ENCODE data around the gene HILPDA. TPM values are rescaled to one million over a fixed set of nuclear protein-coding genes. Genes with fewer than 3 reads are reported as not detected.

HILPDA gene
- total and polyA plus RNA-seq, 9 of the 15 experiments (the other 6 are each of a cell fraction or from before 2014, with no cell fraction given), result 8.3 to 71.8 (median 23.5) TPM

GRCh38 chr7:128430207-128430606 is 25.5 kb upstream of the HILPDA start (continued):
- TF ChIP-seq, protein P1, sequence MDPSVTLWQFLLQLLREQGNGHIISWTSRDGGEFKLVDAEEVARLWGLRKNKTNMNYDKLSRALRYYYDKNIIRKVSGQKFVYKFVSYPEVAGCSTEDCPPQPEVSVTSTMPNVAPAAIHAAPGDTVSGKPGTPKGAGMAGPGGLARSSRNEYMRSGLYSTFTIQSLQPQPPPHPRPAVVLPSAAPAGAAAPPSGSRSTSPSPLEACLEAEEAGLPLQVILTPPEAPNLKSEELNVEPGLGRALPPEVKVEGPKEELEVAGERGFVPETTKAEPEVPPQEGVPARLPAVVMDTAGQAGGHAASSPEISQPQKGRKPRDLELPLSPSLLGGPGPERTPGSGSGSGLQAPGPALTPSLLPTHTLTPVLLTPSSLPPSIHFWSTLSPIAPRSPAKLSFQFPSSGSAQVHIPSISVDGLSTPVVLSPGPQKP (CRISPR knock-in tag; IDR thresholded peaks at IDR 0.05), result no peak
- no peak for TF ChIP-seq NFXL1 (CRISPR knock-in tag; IDR thresholded peaks at IDR 0.05)

GRCh38 chr7:128431221-128431620 is 24.5 kb upstream of the HILPDA start:
- in situ Hi-C loops (cut with MboI), result no loop called here
- Histone ChIP-seq H3K27me3 (ENCODE audit: control insufficient read depth in 2 of 2, insufficient read depth in 2 of 2, low read length in 2 of 2) (peaks cover 5 to 13% of the 10 kb centered on the region in 2 experiments; a peak in 3 of 5 replicates), H3K4me1 (replicated peaks in 1 of 2; ENCODE audit: control insufficient read depth in 2 of 2, insufficient read depth in 2 of 2, low read length in 2 of 2) (peaks cover 3 to 5% of the 10 kb centered on the region in 2 experiments; a peak in 2 of 5 replicates), H3K4me2 (ENCODE audit: insufficient read depth, low read length) (no peak overlapping the region), H3K4me3 (no peak overlapping the region), H3K79me2 (ENCODE audit: control insufficient read depth, insufficient read depth, low read length) (no peaks in the 10 kb centered on the region), H3K27ac (ENCODE audit: extremely low read depth, low read depth, low read length) (no peak overlapping the region), H3K9me3 (replicated peaks; ENCODE audit: control insufficient read depth, insufficient read depth, low read depth, low read length) (no peaks in the 10 kb centered on the region), H3K9ac (ENCODE audit: insufficient read depth in 1 of 2, low read depth in 2 of 2, low read length in 2 of 2) (peak overlapping the region in 1 of 2 experiments; percentile 23; a peak in 1 of 4 replicates), H4K20me1 (replicated peaks; ENCODE audit: control insufficient read depth, insufficient read depth, low read length) (no peaks in the 10 kb centered on the region), H3K9me1 (ENCODE audit: control insufficient read depth, insufficient read depth, low read length) (no peaks in the 10 kb centered on the region), H3K36me3 (ENCODE audit: control insufficient read depth, insufficient read depth, low read length) (no peaks in the 10 kb centered on the region), H2AFZ (ENCODE audit: low read depth, low read length) (peak overlapping the region; percentile 13; the same call in 1 of the 2 replicates)
- peak in 2 of 4 experiments; percentile 16 to 27 for DNase-seq (ENCODE audit: extremely low read depth in 1 of 4, low spot score in 3 of 4)
- 14% methylated on average over 6 of the region's 6 CpGs for WGBS (ENCODE audit: insufficient coverage, low coverage, missing lambda C conversion rate)
- CTCF ChIA-PET (ENCODE audit: low intra/inter-chr PET ratio), result interaction anchor here (9.7 kb wide), 1 partner anchor 29 kb away, joined by 173 read pairs; no protein-coding TSS in a partner anchor
- ATAC-seq, result peak; percentile 53
- POLR2A ChIA-PET, result no interaction called here
- intact Hi-C loops (cut with micrococcal nuclease), result no loop called here
- BruUV-seq (replicated peaks), result no TSS peak
- FAIRE-seq, result no peak
- TF ChIP-seq RAD51 (IDR thresholded peaks at IDR 0.05; ENCODE audit: borderline replicate concordance, low read depth), result no peak
- no peak for TF ChIP-seq RBM34 (IDR thresholded peaks at IDR 0.05; ENCODE audit: borderline replicate concordance, insufficient read depth, low read length)
- TF ChIP-seq DDX20 (tag; IDR thresholded peaks at IDR 0.05; ENCODE audit: low read depth), result no peak
- TF ChIP-seq OTX1 (CRISPR knock-in tag; IDR thresholded peaks at IDR 0.05), result no peak
- TF ChIP-seq, protein P2, sequence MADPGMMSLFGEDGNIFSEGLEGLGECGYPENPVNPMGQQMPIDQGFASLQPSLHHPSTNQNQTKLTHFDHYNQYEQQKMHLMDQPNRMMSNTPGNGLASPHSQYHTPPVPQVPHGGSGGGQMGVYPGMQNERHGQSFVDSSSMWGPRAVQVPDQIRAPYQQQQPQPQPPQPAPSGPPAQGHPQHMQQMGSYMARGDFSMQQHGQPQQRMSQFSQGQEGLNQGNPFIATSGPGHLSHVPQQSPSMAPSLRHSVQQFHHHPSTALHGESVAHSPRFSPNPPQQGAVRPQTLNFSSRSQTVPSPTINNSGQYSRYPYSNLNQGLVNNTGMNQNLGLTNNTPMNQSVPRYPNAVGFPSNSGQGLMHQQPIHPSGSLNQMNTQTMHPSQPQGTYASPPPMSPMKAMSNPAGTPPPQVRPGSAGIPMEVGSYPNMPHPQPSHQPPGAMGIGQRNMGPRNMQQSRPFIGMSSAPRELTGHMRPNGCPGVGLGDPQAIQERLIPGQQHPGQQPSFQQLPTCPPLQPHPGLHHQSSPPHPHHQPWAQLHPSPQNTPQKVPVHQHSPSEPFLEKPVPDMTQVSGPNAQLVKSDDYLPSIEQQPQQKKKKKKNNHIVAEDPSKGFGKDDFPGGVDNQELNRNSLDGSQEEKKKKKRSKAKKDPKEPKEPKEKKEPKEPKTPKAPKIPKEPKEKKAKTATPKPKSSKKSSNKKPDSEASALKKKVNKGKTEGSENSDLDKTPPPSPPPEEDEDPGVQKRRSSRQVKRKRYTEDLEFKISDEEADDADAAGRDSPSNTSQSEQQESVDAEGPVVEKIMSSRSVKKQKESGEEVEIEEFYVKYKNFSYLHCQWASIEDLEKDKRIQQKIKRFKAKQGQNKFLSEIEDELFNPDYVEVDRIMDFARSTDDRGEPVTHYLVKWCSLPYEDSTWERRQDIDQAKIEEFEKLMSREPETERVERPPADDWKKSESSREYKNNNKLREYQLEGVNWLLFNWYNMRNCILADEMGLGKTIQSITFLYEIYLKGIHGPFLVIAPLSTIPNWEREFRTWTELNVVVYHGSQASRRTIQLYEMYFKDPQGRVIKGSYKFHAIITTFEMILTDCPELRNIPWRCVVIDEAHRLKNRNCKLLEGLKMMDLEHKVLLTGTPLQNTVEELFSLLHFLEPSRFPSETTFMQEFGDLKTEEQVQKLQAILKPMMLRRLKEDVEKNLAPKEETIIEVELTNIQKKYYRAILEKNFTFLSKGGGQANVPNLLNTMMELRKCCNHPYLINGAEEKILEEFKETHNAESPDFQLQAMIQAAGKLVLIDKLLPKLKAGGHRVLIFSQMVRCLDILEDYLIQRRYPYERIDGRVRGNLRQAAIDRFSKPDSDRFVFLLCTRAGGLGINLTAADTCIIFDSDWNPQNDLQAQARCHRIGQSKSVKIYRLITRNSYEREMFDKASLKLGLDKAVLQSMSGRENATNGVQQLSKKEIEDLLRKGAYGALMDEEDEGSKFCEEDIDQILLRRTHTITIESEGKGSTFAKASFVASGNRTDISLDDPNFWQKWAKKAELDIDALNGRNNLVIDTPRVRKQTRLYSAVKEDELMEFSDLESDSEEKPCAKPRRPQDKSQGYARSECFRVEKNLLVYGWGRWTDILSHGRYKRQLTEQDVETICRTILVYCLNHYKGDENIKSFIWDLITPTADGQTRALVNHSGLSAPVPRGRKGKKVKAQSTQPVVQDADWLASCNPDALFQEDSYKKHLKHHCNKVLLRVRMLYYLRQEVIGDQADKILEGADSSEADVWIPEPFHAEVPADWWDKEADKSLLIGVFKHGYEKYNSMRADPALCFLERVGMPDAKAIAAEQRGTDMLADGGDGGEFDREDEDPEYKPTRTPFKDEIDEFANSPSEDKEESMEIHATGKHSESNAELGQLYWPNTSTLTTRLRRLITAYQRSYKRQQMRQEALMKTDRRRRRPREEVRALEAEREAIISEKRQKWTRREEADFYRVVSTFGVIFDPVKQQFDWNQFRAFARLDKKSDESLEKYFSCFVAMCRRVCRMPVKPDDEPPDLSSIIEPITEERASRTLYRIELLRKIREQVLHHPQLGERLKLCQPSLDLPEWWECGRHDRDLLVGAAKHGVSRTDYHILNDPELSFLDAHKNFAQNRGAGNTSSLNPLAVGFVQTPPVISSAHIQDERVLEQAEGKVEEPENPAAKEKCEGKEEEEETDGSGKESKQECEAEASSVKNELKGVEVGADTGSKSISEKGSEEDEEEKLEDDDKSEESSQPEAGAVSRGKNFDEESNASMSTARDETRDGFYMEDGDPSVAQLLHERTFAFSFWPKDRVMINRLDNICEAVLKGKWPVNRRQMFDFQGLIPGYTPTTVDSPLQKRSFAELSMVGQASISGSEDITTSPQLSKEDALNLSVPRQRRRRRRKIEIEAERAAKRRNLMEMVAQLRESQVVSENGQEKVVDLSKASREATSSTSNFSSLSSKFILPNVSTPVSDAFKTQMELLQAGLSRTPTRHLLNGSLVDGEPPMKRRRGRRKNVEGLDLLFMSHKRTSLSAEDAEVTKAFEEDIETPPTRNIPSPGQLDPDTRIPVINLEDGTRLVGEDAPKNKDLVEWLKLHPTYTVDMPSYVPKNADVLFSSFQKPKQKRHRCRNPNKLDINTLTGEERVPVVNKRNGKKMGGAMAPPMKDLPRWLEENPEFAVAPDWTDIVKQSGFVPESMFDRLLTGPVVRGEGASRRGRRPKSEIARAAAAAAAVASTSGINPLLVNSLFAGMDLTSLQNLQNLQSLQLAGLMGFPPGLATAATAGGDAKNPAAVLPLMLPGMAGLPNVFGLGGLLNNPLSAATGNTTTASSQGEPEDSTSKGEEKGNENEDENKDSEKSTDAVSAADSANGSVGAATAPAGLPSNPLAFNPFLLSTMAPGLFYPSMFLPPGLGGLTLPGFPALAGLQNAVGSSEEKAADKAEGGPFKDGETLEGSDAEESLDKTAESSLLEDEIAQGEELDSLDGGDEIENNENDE (IDR thresholded peaks at IDR 0.05; ENCODE audit: low read depth, low read length), result no peak
- TF ChIP-seq HDAC8 (tag; IDR thresholded peaks at IDR 0.05), result no peak
- no peak for TF ChIP-seq RBM15 (IDR thresholded peaks at IDR 0.05; ENCODE audit: insufficient read depth, low read length)

Data from K562 (cell line).